Lung microvascular endothelial cell (primary cell): ENCODE results near the gene ERBB4. TPM values are rescaled to one million over a fixed set of nuclear protein-coding genes. Genes with fewer than 3 reads are reported as not detected.
"Not testable (repeated sequence)": the region's sequence is repeated elsewhere in the genome, so short reads cannot be mapped to it uniquely, and the experiment has no call there.

ENCODE experiments used
- DNase-seq, 2 donors: peaks; one replicate each; pipeline versions ENCODE4 v3.0.0 to v3.0.0-alpha.2; 2010; ENCODE audit warnings: low read depth in 2 of 2
- total RNA-seq: library from RNA; depleted of rRNA; stranded (reverse); fragments of >200 nt; gene quantifications from 2 replicates; pipeline ENCODE4 v1.2.1, GENCODE V29; 2014

The ERBB4 gene
- total RNA-seq, 1 donor from 2014 or later, result under 0.01 TPM

- DNase-seq, result no peak
Measured at GRCh38 chr2:212299943-212300342, 238.7 kb downstream of the ERBB4 start.

- no peak for DNase-seq
Measured at GRCh38 chr2:212299333-212299732, 239.3 kb downstream of the ERBB4 start.

- DNase-seq, result no peak
Measured at GRCh38 chr2:212295571-212295970, 243.0 kb downstream of the ERBB4 start.

GRCh38 chr2:212294816-212295215 is 243.8 kb downstream of the ERBB4 start:
- DNase-seq, result no peak

GRCh38 chr2:212289301-212289700 is 249.3 kb downstream of the ERBB4 start:
- DNase-seq, result no peak

GRCh38 chr2:212288308-212288707 is 250.3 kb downstream of the ERBB4 start:
- DNase-seq, result no peak

GRCh38 chr2:212284166-212284565 is 254.4 kb downstream of the ERBB4 start:
- no peak for DNase-seq

- DNase-seq, result no peak
Measured at GRCh38 chr2:212282671-212283261, 255.8 kb downstream of the ERBB4 start.

- no peak for DNase-seq
Measured at GRCh38 chr2:212276813-212277212, 261.8 kb downstream of the ERBB4 start.

GRCh38 chr2:212274215-212274614 is 264.4 kb downstream of the ERBB4 start:
- DNase-seq, result no peak

- no peak for DNase-seq
Measured at GRCh38 chr2:212271583-212271982, 267.0 kb downstream of the ERBB4 start.

- no peak for DNase-seq
Measured at GRCh38 chr2:212269005-212269404, 269.6 kb downstream of the ERBB4 start.

- DNase-seq, result no peak
Measured at GRCh38 chr2:212266297-212266696, 272.3 kb downstream of the ERBB4 start.

GRCh38 chr2:212265777-212266176 is 272.8 kb downstream of the ERBB4 start:
- no peak for DNase-seq

GRCh38 chr2:212264187-212264586 is 274.4 kb downstream of the ERBB4 start:
- DNase-seq, result no peak

GRCh38 chr2:212259226-212259625 is 279.4 kb downstream of the ERBB4 start:
- no peak for DNase-seq

- no peak for DNase-seq
Measured at GRCh38 chr2:212254339-212254738, 284.3 kb downstream of the ERBB4 start.

- peak; percentile 37 to 66 for DNase-seq
Measured at GRCh38 chr2:212249451-212249850, 289.2 kb downstream of the ERBB4 start.

- no peak for DNase-seq
Measured at GRCh38 chr2:212245880-212246279, 292.7 kb downstream of the ERBB4 start.

GRCh38 chr2:212242724-212243123 is 295.9 kb downstream of the ERBB4 start:
- DNase-seq, result no peak

- DNase-seq, result not testable (repeated sequence)
Measured at GRCh38 chr2:212238152-212238551, 300.4 kb downstream of the ERBB4 start.

- no peak for DNase-seq
Measured at GRCh38 chr2:212237350-212238095, 301.1 kb downstream of the ERBB4 start.

- DNase-seq, result no peak
Measured at GRCh38 chr2:212228743-212229171, 309.8 kb downstream of the ERBB4 start.
